Activated CD4-positive, alpha-beta T cell treated with anti-CD3 and anti-CD28 coated beads for 4 hours (primary cell): ENCODE results near the gene MCOLN2.
A peak's percentile ranks its signal among the peaks of the same experiment; 100 is the strongest.
"Not testable (repeated sequence)": the region's sequence is repeated elsewhere in the genome, so short reads cannot be mapped to it uniquely, and the experiment has no call there.

Experiments used
- DNase-seq, 2 donors: peaks; one replicate each; pipeline ENCODE4 v3.0.0-alpha.2; 2020

Gene MCOLN2

DNA sequence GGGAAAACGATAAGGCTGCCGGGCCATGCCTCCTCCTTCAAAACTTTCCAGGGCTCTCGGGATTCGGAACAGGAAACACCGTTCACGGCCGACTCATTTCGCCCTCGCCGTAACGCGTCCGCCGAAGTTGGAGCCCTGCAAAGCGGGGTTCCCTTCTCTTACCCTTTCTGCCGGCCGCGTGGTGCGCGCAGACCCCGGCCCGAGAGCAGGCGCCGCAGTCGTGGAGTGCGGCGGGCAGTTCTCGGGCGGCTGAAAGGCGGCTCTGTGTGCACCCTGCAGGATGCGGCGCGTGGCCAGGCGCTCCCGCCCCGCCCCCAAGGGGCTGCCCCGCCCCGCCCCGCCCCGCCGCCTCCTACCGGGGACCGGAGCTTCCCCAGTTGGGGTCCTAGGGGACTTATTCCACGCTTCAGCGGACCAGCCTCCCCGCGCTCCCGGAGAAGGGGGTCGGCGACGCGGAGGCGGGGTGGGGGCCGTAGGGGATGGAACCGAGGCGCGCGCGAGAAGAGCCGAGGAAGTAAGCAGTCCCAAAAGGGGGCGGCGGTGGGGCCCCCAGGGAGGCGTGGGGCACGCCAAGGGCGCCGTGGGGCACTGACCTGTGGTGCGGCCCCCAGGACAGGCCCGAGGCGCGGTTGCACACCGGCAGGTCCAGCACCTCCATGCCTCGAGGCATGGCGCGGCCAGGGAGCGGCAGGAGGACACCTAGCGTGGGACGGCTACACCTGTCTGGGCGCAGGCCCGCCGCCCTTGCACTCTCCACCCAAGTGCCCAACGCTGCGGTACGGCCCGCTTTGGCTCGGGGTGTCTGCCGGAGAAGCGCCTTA is at the start of gene MCOLN2:
Gene MCOLN2, minus strand, starts transcription at position 268 of the 821 bp plus-strand sequence. Its CDS starts 241 bp downstream, at position 27.
- peak; percentile 45 to 59 for DNase-seq

DNA sequence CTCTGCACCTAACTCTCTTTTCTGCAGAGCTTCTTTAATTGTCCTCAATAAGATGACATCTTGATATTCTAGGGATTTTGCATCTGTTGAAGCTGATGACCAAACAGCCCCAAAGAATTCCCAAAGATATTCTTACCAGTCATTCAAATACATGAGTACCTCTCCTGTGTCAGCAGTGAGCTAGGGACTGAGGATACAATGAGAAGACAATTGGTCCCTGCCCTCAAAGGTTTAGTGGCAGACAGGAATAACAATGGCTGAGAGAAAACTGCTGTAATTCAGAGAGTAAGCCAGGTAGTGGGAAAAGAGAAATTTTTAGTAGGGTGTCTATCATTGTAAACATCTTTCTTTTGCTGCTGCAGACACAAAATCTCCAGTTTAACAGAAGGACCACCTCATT is 45.5 kb upstream of the MCOLN2 start:
- no peak for DNase-seq

DNA sequence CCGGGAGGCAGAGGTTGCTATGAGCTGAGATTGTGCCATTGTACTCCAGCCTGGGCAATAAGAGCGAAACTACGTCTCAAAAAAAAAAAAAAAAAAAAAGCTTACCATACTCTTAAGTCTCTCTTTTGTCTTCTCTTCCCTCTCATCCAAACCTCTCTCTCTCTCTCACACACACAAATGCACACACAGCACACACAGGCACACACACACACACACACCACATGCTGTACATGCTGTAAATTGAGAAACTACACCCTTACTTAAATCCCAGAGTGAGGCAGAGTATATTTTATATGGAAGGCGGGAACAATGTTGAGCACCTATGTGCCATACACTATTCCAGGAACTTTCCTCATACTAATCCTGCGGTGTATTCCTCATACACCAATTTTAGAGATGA is 44.9 kb upstream of the MCOLN2 start:
- no peak for DNase-seq

DNA sequence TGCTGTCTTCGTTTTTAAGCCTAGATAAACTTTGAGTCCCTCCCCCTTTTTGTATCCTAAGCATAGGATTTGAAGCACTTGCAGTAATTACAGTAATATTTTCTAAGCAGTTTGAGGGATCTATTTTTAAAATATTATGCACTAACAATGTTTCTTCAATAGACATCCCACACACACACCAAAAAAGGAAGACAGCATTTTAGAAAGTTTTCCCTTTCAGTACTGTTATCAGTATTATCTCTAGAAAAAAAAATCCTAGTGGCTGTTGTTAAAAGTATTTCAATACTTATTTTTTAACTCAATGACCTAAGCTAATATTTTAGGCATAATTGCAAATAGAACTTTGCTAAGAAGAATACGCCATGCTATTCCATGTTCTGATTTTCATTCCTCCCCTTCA is 36.3 kb upstream of the MCOLN2 start:
- DNase-seq = no peak

DNA sequence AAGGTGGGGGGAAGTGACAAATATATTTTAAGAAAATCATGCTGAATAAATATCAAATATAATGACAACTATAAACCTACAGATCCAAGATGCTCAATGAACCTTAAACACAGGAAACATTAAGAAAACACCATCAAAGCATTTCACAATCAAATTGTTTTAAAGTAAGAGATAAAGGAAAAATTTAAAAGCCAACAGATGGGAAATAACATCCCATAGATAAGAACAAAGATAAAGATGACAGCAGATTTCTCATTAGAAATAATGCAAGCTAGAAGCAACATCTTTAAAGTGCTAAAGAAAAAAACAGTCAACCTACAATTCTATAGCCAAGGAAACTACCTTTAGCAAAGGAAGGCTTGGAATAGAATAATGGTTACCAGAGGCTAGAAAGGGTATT is 33.6 kb upstream of the MCOLN2 start:
- DNase-seq = no peak

DNA sequence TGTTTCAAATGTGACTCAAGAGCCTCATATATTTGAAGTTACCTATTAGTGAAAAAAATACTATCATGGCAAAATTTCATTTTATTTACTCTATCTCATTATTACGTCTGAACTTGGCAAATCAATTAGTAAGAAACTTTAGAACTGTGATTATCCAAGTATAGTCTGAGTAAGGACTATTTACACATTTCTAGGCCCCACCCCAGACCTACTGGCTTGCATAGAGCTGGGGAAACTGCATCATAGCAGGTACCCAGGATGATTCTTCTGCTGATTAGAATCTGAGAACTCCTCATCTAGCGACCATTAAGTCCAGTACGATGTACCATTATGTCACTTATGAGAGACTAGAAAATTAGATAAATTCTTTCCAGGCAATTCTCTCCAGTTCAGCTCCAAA is 31.2 kb upstream of the MCOLN2 start:
- no peak for DNase-seq

DNA sequence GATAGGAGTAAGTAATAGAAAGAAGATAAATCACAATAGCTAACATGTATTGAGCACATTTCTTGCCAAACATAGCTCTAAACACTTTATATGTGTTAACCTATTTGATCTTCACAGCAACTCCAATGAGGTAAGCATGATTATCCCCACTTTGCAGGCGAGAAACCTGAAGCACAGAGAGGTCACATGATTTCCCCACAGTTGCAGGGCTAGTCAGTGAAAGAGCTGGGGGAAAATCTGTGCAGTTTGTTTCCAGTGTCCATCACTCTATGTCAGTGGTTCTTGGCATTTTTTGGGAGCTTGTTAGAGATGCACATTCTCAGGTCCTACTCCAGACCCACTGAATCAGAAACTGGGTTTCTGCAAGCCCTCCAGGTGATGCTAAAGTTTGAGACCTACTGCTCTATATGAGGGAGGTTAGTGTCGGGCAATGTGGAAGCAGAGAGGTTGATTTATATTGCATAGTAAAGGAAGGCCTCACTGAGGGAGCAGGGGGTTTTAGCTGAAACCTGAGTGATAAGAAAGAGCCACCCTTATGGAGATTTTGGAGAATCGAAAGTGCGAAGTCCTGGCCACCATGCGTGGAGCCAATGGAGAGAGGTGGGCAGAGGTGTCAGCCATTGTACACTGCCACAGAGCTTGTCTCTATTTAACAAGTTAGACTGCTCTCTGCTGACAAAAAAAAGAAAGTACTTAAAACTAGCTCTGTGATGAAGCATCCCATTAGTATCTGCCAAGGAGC is 30.5 kb upstream of the MCOLN2 start:
- peak; percentile 20 to 23 for DNase-seq

DNA sequence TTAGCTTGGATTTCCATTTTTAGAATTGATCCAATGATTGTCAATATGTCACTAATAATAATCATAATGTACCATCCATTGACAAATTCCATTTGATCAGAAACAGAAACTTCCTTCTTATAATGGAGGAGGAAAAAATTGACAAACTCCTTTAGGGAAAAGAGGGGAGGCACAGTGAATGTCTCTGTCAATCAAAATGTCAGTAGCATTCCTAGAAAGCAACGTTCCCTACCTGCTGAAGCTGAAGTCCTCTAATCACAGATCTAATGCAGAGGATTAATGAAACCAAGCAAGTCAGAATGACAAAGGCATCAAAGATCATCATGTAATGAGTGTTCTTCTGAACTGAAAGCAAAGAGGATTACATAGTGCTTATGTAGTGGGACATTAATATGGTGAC is 29.0 kb upstream of the MCOLN2 start:
- DNase-seq = no peak

DNA sequence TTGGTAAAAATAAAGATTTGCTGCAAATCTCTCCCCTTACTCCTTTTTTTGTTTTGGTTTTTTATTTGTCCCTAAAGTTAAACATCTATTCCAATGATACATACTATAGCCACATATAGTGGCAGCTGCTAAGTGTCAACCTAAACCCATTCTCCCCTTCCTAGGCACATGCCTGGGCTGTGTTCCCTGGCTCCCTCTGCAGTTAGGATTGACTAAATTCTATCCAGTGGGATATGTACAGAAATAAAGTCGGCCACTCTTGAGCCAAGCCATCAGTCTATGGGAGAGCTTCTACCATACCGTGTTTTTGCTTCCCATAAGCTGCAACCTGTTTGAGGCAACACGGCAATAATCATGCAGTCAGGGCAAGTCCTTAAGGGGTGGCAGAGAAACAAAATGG is 27.8 kb upstream of the MCOLN2 start:
- DNase-seq = no peak

DNA sequence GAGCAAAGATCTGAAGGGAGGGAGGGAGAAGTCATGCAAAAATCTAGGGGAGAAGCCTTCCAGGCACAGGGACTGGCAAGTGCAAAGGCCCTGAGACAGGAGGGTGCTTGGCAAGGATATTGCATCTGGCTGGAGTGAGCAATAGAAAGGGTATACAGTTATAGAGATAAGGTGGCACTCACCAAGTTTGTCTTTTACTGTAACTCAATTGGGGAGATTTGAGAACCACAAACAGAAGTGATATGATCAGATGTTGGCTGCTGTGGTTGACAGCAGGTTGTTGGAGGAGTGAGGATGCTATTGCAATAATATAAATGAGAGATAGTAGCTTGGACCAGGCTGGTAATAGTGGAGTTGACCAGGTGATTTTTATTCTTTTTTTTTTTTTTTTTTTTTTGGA is 25.8 kb upstream of the MCOLN2 start:
- DNase-seq = no peak

DNA sequence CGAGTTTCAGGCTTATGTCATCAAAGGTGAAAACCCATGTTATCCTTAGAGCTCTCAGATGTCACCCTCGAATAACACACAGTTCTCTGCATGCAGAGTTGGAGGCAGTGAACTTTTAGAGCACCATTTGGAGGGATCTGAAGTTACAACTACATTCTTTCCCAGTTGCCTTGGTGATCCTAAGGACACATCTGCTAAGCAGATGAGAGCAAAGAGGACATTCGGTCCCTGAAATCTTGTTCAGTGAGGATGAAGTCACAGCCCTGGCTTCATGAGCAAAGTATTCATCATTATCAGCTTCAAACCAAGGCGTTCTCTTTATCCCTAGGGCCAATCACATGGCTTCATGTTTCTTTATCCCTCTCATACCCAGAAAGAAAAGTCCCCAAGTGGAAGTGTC is 23.1 kb upstream of the MCOLN2 start:
- no peak for DNase-seq

DNA sequence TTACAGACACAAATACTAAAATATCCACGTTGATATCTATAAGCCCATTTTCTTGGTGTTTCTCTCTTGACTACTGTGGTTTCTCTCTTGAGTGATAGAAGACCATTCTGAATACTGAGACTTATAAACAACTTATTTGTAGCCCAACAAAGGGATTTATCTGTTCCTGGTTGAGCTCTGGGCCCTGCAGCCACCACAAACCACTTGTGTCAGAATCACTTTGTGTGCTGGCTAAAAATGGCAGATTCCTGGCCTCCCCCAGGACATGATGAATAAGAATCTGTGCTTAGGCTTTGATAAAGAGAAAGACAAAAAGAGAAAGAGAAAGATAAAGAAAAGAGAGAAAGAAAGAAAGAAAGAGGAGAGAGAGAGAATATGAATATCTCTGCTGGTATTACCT is 18.9 kb upstream of the MCOLN2 start:
- no peak for DNase-seq

DNA sequence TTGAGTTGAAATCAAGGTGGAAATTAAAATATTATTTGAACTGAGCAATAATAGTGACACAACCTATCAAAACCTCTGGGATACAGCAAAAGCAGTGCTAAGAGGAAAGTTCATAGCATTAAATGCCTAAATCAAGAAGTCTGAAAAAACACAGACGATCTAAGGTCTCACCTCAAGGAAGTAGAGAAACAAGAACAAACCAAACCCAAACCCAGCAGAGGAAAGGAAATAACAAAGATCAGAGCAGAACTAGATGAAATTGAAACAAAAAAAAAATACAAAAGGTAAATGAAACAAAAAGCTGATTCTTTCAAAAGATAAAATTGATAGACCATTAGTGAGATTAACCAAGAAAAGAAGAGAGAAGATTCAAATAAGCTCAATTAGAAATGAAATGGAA is 8.7 kb upstream of the MCOLN2 start:
- DNase-seq = not testable (repeated sequence)

DNA sequence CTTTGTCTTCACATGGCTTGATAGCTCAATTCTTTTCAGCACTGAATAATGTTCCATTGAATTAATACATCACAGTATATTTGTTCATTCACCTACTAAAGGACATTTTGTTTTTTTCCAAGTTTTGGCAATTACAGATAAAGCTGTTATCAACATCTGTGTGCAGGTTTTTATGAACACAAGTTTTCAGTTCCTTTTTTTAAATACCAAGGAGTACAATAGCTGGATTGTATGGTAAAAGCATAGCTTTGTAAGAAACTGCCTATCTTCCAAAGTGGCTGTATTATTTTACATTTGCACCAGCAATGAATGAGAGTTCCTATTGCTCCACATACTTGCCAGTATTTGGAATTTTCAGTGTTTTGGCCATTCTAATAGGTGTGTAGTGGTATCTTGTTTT is 4.8 kb upstream of the MCOLN2 start:
- no peak for DNase-seq

DNA sequence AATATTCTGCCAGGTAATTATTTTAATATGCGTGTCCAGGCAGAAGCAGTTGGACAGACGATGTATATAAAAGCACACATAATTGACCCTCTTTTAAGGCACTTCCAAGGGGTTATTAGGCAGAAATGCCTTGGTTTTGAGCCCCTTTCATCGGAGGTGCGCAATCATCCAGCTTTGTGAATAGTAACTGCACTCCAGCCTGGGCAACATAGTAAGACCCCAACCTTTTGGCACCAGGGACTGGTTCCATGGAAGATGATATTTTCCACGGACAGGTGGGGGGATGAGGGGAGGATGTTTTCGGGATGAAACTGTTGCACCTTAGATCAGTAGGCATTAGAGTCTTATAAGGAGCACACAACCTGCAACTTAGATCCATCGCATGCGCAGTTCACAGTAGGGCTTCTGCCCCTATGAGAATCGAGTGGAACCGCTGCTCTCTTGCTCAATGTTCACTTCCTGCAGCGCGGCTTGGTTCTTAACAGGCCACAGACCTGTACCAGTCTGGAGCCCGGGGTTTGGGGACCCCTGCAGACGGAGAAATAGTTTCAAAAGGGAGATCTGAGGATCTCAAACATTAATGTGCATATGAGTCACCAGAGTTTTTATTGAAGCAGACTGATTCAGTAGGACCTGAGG is 1.8 kb upstream of the MCOLN2 start:
- peak; percentile 31 to 42 for DNase-seq

DNA sequence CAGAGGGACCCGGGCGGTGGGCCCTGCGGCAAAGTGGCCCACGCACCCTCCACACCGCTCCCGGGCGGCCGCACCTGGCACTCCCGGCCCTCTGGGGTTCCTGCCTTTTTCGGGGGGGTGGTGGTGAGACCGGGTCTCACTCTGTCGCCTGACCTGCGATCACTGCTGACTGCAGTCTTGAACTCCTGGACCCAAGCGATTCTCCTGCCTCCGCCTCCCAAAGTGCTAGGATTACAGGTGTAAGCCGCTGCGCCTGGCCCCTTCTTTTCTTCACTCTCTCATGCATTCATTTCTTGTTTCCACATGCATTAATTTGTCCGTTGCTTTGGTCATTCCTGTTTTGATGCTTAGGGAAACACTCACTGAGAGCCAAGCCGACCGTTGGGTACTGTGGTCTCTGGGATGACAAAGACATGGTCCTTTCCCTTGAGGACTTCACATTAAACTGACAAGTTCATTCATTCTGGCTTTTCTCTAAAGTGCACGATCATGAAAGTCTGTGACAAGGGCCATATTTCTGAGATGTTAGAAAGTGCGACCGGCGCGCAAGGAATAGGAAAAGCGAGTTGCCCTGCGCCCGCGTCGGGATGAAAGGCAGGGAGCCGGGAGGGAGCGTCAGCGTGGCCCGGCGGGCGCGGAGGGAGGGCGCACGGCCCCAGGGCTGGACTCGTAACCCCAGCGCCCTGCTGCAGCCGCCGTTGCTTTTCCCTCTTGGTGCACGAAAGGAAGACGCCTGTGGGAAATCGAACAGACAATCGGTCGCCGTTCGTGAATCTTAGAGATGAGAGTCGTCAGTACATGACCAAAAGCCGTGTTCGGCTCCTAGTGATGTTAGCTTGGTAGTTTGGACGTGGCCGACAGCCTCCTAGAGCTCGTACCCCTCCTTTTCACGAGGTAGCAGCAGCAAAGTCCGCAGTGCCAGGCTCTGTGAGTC is 1.0 kb upstream of the MCOLN2 start:
- no peak for DNase-seq

DNA sequence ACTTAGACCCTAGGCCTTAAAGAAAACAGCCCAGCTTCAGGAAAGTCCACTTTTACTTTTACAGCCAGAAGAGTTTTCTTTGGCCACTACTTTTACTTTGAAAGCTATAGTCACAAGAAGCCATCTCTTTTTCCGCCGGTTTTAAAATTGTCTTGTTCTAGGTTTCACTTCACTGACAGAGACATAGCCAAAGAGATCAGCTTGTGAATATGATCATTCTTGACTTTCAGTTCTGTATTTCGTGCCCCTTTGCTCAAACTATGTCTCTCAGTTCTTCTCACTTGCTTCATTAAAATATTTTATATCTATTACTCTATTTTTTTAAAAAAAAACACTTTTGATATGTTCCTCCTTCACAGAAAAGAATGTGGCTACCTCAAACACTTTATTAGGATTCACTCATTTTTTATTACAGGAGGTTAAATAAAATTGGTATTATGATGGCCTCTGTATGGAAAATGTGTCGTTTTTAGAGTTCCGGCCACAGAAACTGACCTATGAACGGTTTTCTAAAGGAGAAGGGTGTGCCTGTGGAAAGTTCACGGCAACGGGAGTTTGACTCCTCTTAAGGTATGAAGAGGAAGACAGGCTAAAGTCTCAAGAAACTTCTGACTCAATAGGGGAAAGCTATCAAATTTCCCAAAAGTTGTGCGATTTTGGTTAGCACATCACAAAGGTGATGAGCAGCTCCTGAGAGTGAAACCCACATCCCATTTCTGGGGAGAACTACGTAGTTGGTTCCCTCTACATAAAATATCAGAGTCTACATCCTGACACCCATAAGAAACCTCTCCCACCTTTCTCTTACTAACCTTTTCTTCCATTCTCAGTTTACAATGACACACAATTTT is 1.2 kb downstream of the MCOLN2 start:
- DNase-seq = no peak

DNA sequence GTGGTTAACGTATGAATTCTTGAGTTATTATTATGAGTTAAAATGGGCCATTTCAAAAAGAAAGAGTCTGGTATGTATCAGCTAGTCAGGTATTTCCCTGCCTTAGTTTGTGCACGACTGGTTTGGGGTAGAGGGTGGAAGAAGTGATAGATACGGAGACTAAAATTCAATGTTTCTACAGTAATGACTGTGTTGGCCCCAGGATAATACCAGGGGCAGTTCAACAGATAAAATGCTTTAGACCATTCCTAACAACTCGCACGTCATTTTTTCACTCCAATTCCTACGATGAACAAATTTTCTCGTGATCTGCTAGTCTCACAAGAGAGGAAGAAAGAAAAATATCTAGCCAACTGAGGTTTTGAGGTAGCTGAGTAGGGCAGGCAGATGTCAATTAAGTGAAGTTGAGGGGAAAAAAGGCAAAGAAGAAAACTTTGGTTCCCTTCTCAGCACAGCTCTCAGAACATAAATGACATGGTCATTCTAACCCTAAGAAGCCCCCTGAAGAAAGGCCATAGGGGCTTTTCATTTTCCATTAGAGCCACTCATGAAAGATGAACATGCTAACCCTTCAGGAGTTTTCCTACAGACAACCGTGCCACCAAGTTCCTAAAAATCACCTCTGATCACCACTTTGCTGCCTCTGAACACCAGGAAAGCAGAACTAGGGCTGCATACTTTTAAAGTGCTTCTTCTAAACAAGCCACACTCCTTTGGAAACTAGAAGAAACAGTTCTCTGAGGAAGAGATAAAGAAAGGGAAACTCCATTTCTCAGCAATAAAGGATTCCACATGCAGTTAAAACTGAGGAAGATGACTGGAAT is 5.6 kb downstream of the MCOLN2 start:
- no peak for DNase-seq

DNA sequence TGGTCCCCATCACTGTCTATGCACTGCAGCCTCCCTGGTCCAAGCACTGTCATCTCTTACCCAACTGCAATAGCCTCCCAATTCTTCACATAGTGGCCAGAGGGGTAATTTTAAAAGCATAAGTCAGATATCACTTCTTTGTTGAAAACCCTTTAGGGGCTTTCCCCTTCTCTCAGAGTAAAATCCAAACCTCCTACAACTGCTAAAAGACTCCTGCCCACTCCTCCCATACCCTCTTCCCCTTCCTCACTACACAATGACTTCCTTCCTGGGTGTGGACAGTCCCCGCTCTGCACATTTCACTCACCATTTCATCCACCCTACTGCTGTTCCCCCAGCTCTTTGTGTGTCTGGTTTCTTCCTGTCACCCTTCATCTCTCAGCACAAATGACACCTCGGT is 8.3 kb downstream of the MCOLN2 start:
- no peak for DNase-seq

DNA sequence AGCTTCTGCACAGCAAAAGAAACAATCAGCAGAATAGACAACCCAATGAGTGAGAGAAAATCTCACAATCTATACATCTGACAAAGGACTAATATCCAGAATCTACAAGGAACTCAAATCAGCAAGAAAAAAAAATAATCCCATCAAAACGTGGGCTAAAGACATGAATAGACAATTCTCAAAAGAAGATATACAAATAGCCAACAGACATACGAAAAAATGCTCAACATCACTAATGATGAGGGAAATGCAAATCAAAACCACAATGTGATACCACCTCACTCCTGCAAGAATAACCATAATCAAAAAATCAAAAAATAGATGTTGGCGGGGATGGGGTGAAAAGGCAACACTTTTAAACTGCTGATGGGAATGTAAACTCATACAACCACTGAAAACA is 10.4 kb downstream of the MCOLN2 start:
- not testable (repeated sequence) for DNase-seq

DNA sequence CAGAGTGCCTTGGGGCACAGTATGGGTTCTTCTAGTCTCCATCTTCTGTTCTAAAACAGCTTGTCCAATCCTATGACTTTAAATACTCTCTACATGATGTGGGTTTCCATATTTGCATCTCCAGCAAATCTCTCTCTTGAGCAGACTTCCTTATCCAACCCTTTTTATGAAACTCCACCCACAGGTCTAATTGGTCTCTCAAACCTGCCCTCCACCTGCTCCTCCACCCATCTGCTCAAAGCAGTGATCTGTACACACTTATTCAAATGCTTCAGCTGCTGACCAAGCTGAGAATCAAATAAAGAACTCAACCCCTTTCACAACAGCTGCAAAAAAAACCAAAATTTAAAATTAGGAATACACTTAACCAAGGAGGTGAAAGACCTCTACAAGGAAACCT is 11.5 kb downstream of the MCOLN2 start:
- DNase-seq = no peak
